ENCODE measurements around the gene LYPD1.

LYPD1 gene

DNA sequence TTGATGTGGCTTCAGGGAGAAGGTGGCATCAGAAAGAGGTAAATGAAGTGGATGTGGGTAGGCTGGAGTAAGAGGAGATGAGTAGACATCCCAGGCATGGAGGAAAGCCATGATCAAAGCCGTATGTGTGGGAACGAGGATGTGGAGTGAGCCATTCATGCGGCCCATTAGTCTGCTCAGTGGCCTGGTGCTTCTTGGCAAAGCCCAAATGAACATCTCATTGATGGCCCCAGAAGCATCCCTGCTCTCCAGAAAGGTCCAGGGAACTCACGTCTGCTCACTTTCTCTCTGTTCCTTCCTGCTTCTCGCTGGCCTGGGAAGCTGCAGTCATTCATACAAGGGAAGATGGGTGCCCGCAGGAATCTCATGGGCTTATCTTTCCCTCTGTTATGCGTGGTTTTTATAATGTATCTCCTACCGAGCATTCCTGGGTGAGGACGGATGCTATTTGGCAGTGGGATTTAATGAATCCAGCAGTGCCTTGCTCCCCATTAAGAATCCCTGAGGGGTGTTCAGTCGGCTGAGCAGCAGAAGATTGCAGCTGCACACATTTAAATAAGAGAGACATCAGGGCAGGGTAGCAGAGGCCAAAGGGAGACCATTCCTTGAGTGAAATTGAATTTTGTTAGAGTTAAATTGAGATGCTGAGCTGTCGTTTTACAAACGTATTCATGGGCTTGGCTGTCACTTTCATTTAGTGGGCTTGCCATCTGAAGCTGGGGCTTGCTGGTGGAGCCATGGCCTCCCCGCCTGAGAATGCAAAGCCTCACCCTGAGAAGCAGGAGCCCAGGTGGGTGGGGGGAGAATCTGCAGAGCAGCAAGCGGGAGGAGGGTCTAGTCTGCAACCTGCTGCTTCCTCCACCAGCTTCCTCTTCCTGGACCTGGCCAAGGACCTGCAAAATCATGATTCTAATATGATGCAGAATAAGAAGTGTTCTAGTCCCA is 64.5 kb downstream of the LYPD1 start:
- DNase-seq (ENCODE audit: low read depth) = no peak
- Histone ChIP-seq H3K9ac (ENCODE audit: low read length) (no peak overlapping the region), H3K9me3 (ENCODE audit: control insufficient read depth, low read length) (no peaks in the 10 kb centered on the region), H3K4me1 (ENCODE audit: control insufficient read depth, insufficient read depth, low read length) (no peaks in the 10 kb centered on the region), H3K36me3 (ENCODE audit: control insufficient read depth, insufficient read depth, low read length, severe bottlenecking) (no peaks in the 10 kb centered on the region), H3K4me3 (ENCODE audit: low read length) (no peak overlapping the region), H3K27me3 (replicated peaks; ENCODE audit: control insufficient read depth, insufficient read depth, low read length) (no peaks in the 10 kb centered on the region)

- Histone ChIP-seq H3K9ac (ENCODE audit: low read length) (no peak overlapping the region), H3K27me3 (replicated peaks; ENCODE audit: control insufficient read depth, insufficient read depth, low read length) (no peaks in the 10 kb centered on the region), H3K4me3 (ENCODE audit: low read length) (no peak overlapping the region), H3K9me3 (ENCODE audit: control insufficient read depth, low read length) (no peaks in the 10 kb centered on the region), H3K36me3 (ENCODE audit: control insufficient read depth, insufficient read depth, low read length, severe bottlenecking) (no peaks in the 10 kb centered on the region), H3K4me1 (ENCODE audit: control insufficient read depth, insufficient read depth, low read length) (no peaks in the 10 kb centered on the region)
- DNase-seq (ENCODE audit: low read depth) = no peak
These were observed 65.4 kb downstream of the LYPD1 start for GRCh38 chr2:132604561-132604960.

- Histone ChIP-seq H3K9ac (ENCODE audit: low read length) (no peak overlapping the region), H3K4me3 (ENCODE audit: low read length) (no peak overlapping the region), H3K9me3 (ENCODE audit: control insufficient read depth, low read length) (peaks cover 7% of the 10 kb centered on the region), H3K36me3 (ENCODE audit: control insufficient read depth, insufficient read depth, low read length, severe bottlenecking) (no peaks in the 10 kb centered on the region), H3K27me3 (replicated peaks; ENCODE audit: control insufficient read depth, insufficient read depth, low read length) (no peaks in the 10 kb centered on the region), H3K4me1 (ENCODE audit: control insufficient read depth, insufficient read depth, low read length) (no peaks in the 10 kb centered on the region)
- DNase-seq (ENCODE audit: low read depth) = no peak
These were observed 70.4 kb downstream of the LYPD1 start for GRCh38 chr2:132599556-132599955.

DNA sequence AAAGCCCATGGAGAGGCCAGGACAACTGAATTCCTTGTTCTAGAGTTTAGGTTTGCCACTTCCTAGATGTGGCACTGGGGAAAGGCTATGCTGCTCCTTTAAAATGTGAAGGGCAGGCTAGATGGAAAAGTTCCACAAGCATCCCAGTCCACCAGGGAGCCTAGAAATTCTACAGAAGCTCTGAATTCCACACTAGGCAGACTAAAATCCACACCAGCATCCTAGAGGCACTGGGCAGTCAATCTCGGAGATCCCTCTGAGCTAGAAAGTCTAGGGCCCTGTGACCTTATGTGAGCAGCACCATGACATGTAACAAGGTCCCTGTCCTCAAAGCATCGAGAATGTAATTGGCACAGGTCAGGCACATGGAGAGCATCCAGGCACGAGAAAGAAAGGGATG is 71.5 kb downstream of the LYPD1 start:
- Histone ChIP-seq H3K9ac (ENCODE audit: low read length) (no peak overlapping the region), H3K9me3 (ENCODE audit: control insufficient read depth, low read length) (peaks cover 7% of the 10 kb centered on the region), H3K4me3 (ENCODE audit: low read length) (no peak overlapping the region), H3K27me3 (replicated peaks; ENCODE audit: control insufficient read depth, insufficient read depth, low read length) (no peaks in the 10 kb centered on the region), H3K4me1 (ENCODE audit: control insufficient read depth, insufficient read depth, low read length) (no peaks in the 10 kb centered on the region), H3K36me3 (ENCODE audit: control insufficient read depth, insufficient read depth, low read length, severe bottlenecking) (no peaks in the 10 kb centered on the region)
- no peak for DNase-seq (ENCODE audit: low read depth)

DNA sequence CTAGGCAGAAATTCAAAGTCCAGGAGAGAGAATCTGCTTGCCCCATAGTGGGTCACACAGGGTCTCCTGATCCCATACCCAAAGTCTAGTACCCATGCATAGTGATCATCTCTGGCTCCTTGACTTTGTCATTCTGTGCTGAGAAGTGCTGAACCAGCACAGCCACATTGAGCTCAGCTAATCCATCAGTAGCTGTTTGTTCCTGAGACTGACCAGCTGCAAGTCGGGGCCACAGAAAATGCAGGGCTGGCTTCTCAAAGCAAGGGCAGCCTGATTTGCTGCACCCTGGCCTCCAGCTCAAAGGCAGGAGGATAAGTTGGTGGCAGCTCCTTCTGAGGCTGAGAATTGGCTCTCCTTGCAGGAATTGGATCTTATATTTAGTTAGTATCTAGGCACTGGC is 72.2 kb downstream of the LYPD1 start:
- Histone ChIP-seq H3K4me1 (ENCODE audit: control insufficient read depth, insufficient read depth, low read length) (no peaks in the 10 kb centered on the region), H3K9ac (ENCODE audit: low read length) (no peak overlapping the region), H3K36me3 (ENCODE audit: control insufficient read depth, insufficient read depth, low read length, severe bottlenecking) (no peaks in the 10 kb centered on the region), H3K4me3 (ENCODE audit: low read length) (no peak overlapping the region), H3K27me3 (replicated peaks; ENCODE audit: control insufficient read depth, insufficient read depth, low read length) (no peaks in the 10 kb centered on the region), H3K9me3 (ENCODE audit: control insufficient read depth, low read length) (peaks cover 7% of the 10 kb centered on the region)
- DNase-seq (ENCODE audit: low read depth) = no peak

GRCh38 chr2:132597166-132597565 is 72.8 kb downstream of the LYPD1 start:
- Histone ChIP-seq H3K9me3 (ENCODE audit: control insufficient read depth, low read length) (peaks cover 7% of the 10 kb centered on the region), H3K4me3 (ENCODE audit: low read length) (no peak overlapping the region), H3K4me1 (ENCODE audit: control insufficient read depth, insufficient read depth, low read length) (no peaks in the 10 kb centered on the region), H3K36me3 (ENCODE audit: control insufficient read depth, insufficient read depth, low read length, severe bottlenecking) (no peaks in the 10 kb centered on the region), H3K9ac (ENCODE audit: low read length) (no peak overlapping the region), H3K27me3 (replicated peaks; ENCODE audit: control insufficient read depth, insufficient read depth, low read length) (no peaks in the 10 kb centered on the region)
- no peak for DNase-seq (ENCODE audit: low read depth)

DNA sequence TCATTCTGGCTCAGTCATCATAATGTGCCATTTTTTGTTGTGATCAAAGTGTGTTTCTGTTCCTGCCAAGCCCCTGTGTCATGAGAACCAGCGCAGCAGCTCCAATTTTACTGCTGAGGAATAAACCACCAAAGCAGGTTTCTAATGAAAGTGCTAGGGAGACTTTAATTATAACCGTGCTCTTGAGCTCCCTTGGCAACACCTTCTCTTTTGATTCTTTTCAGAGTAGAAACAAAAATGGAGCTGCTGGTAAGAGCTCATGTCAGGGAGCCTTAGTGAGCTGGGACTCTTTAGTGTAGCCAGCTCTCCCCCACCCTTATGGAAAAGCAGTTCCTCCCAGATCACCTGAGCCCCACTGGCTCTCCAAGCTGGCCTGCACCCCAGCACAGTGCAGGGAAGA is 74.3 kb downstream of the LYPD1 start:
- Histone ChIP-seq H3K4me3 (ENCODE audit: low read length) (no peak overlapping the region), H3K27me3 (replicated peaks; ENCODE audit: control insufficient read depth, insufficient read depth, low read length) (no peaks in the 10 kb centered on the region), H3K9ac (ENCODE audit: low read length) (no peak overlapping the region), H3K4me1 (ENCODE audit: control insufficient read depth, insufficient read depth, low read length) (no peaks in the 10 kb centered on the region), H3K9me3 (ENCODE audit: control insufficient read depth, low read length) (peaks cover 7% of the 10 kb centered on the region), H3K36me3 (ENCODE audit: control insufficient read depth, insufficient read depth, low read length, severe bottlenecking) (no peaks in the 10 kb centered on the region)
- DNase-seq (ENCODE audit: low read depth) = no peak

DNA sequence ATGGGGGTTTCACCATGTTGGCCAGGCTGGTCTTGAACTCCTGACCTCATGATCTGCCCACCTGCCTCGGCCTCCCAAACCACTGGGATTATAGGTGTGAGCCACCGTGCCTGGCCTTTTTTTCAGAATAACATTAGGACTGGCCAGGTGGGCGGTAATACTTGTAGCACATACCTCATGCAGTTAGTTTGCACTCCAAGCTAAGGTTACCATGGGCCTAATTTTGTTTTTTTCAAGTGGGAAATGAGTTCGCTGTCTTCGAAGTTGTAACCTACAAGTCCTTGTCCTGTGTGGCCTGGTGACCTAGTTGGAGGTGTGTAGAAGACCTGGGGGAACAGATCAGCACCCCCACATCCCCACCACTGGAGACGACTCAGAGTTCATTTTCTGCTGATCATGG is 74.8 kb downstream of the LYPD1 start:
- H3K9me3 ChIP-seq (ENCODE audit: control insufficient read depth, low read length) = peaks cover 7% of the 10 kb centered on the region
- no peaks in the 10 kb centered on the region for H3K4me1 ChIP-seq (ENCODE audit: control insufficient read depth, insufficient read depth, low read length)
- DNase-seq (ENCODE audit: low read depth) = no peak
- no peak overlapping the region for H3K9ac ChIP-seq (ENCODE audit: low read length)
- no peaks in the 10 kb centered on the region for H3K36me3 ChIP-seq (ENCODE audit: control insufficient read depth, insufficient read depth, low read length, severe bottlenecking)
- no peak overlapping the region for H3K4me3 ChIP-seq (ENCODE audit: low read length)
- no peaks in the 10 kb centered on the region for H3K27me3 ChIP-seq (replicated peaks; ENCODE audit: control insufficient read depth, insufficient read depth, low read length)
